Panc1 (cell line): ENCODE results near the gene IRX4. TPM values are rescaled to one million over a fixed set of nuclear protein-coding genes. Genes with fewer than 3 reads are reported as not detected.

Experiments
- ATAC-seq: fragments of 200-7000 bp; cut with Tn5 transposase; 2 replicates; pipeline ENCODE4 v1.9.1; 2020; ENCODE audit warnings: mild to moderate bottlenecking, moderate library complexity
- BruUV-seq: library from RNA; stranded (reverse); fragments of 400-500 nt; replicated peaks from 2 replicates; lab custom pipeline; 2021; lab: Mats Ljungman, UMichigan
- CTCF ChIA-PET: fragments of 300-600 bp; sonication (Branson Sonifier 250); formaldehyde crosslinking; loops from one replicate; lab custom pipeline; 2022; ENCODE audit warnings: antibody characterized with exemption; lab: Charles Lee
- POLR2A ChIA-PET: fragments of 300-600 bp; sonication (Branson Sonifier 250); formaldehyde crosslinking; loops from one replicate; lab custom pipeline; 2022; ENCODE audit warnings: antibody characterized with exemption; lab: Charles Lee
- DNase-seq: peaks from one replicate; pipeline ENCODE4 v3.0.0-alpha.2; 2010; ENCODE audit warnings: low read depth, low spot score
- H3K27ac ChIP-seq: 2 replicates; pipeline ENCODE4 v1.5.1; 2011; ENCODE audit warnings: mild to moderate bottlenecking, low read length, inconsistent platforms
- H3K27me3 ChIP-seq: fragments of 200-500 bp; sonication (Bioruptor generic); 2 replicates; pipeline ENCODE4 v1.6.0; 2014; ENCODE audit warnings: low read length, inconsistent platforms; ENCODE audit not compliant: control insufficient read depth, insufficient read depth
- H3K36me3 ChIP-seq: fragments of 200-500 bp; sonication (Bioruptor generic); 2 replicates; pipeline ENCODE4 v1.5.1; 2014; ENCODE audit warnings: inconsistent platforms, mild to moderate bottlenecking, low read length, moderate library complexity; ENCODE audit not compliant: control insufficient read depth, insufficient read depth
- H3K4me1 ChIP-seq: 2 replicates; pipeline ENCODE4 v1.5.1; 2011; ENCODE audit warnings: inconsistent platforms, mild to moderate bottlenecking, low read length, moderate library complexity; ENCODE audit not compliant: control insufficient read depth, insufficient read depth
- H3K4me3 ChIP-seq, 2 experiments: 2 replicates each; pipeline ENCODE4 v1.5.1; 2011 to 2012; ENCODE audit warnings: low read depth in 2 of 2, low read length in 2 of 2, mild to moderate bottlenecking in 2 of 2, inconsistent platforms in 1 of 2, moderate library complexity in 1 of 2
- H3K9me3 ChIP-seq: fragments of 200-500 bp; sonication (Bioruptor generic); 2 replicates; pipeline ENCODE4 v1.5.1; 2014; ENCODE audit warnings: low read depth, mild to moderate bottlenecking, inconsistent platforms, low read length, moderate library complexity; ENCODE audit not compliant: control insufficient read depth, insufficient read depth
- POLR2AphosphoS5 ChIP-seq: IDR thresholded peaks from 2 replicates; pipeline ENCODE4 v1.6.1; 2012; ENCODE audit warnings: mild to moderate bottlenecking, low read depth, low read length, moderate library complexity
- SIN3A ChIP-seq: IDR thresholded peaks from 2 replicates; pipeline ENCODE4 v1.6.1; 2012; ENCODE audit warnings: low read depth, mild to moderate bottlenecking, low read length, moderate library complexity, borderline replicate concordance; ENCODE audit not compliant: insufficient read depth
- TCF7L2 ChIP-seq: IDR thresholded peaks from 2 replicates; pipeline ENCODE4 v1.6.1; 2011; ENCODE audit warnings: mild to moderate bottlenecking, low read depth, low read length, inconsistent platforms
- in situ Hi-C: cut with HindIII; loops from 2 replicates; pipeline ENCODE4 v1.10.0; 2016; ENCODE audit warnings: low sequenced_read_pairs, low pct_unique_long_range_greater_than_20kb
- intact Hi-C: fragments of 100-400 bp; cut with micrococcal nuclease; formaldehyde crosslinking; loops from one replicate; pipeline ENCODE4 v1.10.0; 2022; ENCODE audit not compliant: unreplicated experiment
- total RNA-seq: library from RNA; stranded (reverse); gene quantifications from one replicate; pipeline ENCODE4 v1.2.1, GENCODE V29; 2021; ENCODE audit not compliant: unreplicated experiment
- TF ChIP-seq, protein P1 (sequence below): fragments of 450-650 bp; IDR thresholded peaks from 2 replicates; pipeline ENCODE4 v1.5.1; 2017; ENCODE audit warnings: mild to moderate bottlenecking
- TF ChIP-seq, protein P2 (sequence below), 2 experiments: IDR thresholded peaks; 2 replicates each; pipeline ENCODE4 v1.6.1; 2011 to 2012; ENCODE audit warnings: low read depth in 2 of 2, control low read depth in 1 of 2, low read length in 1 of 2, mild to moderate bottlenecking in 1 of 2, moderate library complexity in 1 of 2; ENCODE audit not compliant: insufficient read depth in 1 of 2

Gene IRX4
- total RNA-seq, 1 experiment from 2014 or later, result 0.18 TPM

DNA sequence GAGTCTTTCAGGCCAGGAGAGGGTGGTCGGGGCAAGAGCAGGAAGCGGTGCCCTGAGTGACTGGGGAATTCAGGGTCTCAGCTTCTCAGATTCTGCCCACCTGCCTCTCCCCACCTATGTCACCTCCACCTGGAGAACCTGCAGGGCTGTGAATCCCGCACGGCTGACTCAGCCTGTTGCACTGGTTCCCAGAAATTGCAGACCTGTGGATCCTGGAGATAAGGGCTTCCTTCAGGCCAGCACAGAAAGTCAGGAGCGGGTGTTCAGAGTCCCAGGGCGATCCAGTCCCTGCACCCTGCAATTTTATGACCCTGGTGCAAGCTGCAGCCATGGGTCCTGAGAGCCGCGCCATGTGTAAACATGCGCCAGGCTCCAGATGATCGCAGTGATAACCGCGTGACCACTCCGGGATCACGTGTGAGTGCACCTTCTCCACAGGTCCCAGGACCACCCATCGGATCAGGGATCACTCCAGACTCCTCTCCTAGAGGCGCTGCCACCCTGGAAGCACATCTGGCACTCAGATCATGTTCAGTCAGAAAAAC, 17.8 kb downstream of the IRX4 start:
- in situ Hi-C loops (no loop called here), intact Hi-C loops (no loop called here)
- TF ChIP-seq POLR2AphosphoS5 (no peak), TCF7L2 (no peak), SIN3A (no peak)
- TF ChIP-seq, protein P1, sequence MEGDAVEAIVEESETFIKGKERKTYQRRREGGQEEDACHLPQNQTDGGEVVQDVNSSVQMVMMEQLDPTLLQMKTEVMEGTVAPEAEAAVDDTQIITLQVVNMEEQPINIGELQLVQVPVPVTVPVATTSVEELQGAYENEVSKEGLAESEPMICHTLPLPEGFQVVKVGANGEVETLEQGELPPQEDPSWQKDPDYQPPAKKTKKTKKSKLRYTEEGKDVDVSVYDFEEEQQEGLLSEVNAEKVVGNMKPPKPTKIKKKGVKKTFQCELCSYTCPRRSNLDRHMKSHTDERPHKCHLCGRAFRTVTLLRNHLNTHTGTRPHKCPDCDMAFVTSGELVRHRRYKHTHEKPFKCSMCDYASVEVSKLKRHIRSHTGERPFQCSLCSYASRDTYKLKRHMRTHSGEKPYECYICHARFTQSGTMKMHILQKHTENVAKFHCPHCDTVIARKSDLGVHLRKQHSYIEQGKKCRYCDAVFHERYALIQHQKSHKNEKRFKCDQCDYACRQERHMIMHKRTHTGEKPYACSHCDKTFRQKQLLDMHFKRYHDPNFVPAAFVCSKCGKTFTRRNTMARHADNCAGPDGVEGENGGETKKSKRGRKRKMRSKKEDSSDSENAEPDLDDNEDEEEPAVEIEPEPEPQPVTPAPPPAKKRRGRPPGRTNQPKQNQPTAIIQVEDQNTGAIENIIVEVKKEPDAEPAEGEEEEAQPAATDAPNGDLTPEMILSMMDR, result no peak
- TF ChIP-seq, protein P2, sequence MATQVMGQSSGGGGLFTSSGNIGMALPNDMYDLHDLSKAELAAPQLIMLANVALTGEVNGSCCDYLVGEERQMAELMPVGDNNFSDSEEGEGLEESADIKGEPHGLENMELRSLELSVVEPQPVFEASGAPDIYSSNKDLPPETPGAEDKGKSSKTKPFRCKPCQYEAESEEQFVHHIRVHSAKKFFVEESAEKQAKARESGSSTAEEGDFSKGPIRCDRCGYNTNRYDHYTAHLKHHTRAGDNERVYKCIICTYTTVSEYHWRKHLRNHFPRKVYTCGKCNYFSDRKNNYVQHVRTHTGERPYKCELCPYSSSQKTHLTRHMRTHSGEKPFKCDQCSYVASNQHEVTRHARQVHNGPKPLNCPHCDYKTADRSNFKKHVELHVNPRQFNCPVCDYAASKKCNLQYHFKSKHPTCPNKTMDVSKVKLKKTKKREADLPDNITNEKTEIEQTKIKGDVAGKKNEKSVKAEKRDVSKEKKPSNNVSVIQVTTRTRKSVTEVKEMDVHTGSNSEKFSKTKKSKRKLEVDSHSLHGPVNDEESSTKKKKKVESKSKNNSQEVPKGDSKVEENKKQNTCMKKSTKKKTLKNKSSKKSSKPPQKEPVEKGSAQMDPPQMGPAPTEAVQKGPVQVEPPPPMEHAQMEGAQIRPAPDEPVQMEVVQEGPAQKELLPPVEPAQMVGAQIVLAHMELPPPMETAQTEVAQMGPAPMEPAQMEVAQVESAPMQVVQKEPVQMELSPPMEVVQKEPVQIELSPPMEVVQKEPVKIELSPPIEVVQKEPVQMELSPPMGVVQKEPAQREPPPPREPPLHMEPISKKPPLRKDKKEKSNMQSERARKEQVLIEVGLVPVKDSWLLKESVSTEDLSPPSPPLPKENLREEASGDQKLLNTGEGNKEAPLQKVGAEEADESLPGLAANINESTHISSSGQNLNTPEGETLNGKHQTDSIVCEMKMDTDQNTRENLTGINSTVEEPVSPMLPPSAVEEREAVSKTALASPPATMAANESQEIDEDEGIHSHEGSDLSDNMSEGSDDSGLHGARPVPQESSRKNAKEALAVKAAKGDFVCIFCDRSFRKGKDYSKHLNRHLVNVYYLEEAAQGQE (IDR thresholded peaks at IDR 0.05; ENCODE audit: insufficient read depth in 1 of 2, low read depth in 2 of 2, low read length in 1 of 2), result no peak
- BruUV-seq, result no TSS peak
- ChIA-PET CTCF (no interaction called here), POLR2A (no interaction called here)
- no peaks in the 10 kb centered on the region for H3K4me1 ChIP-seq
- ATAC-seq (no peak), DNase-seq (no peak)
- H3K9me3 ChIP-seq, result no peaks in the 10 kb centered on the region
- no peaks in the 10 kb centered on the region for H3K36me3 ChIP-seq
- no peaks in the 10 kb centered on the region; the same call in 1 of the 2 replicates for H3K27me3 ChIP-seq
- no peak overlapping the region for H3K27ac ChIP-seq
- H3K4me3 ChIP-seq, result no peak overlapping the region

DNA sequence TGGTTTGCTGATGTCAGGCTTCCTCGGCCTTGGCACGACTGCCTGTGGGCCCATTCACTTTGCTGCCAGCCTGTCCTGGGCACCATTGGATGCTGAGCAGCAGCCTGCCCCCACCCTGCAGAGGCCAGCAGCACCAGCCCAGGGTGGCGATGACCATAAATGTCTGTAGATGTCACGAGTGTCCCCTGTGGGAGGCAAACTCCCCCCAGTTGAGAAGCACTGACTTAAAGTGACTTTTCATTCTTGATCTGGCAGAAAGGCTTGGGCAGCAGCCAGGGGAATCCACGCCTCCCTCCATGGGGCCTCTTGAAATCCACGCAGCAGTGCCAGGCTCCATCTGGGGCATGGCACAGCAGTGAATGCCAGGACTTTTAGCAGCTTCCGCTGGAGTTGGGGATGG, 21.8 kb downstream of the IRX4 start:
- intact Hi-C loops, result no loop called here
- in situ Hi-C loops, result no loop called here
- H3K9me3 ChIP-seq, result no peaks in the 10 kb centered on the region
- TF ChIP-seq TCF7L2 (no peak), SIN3A (no peak), POLR2AphosphoS5 (no peak)
- TF ChIP-seq, protein P2 (IDR thresholded peaks at IDR 0.05; ENCODE audit: insufficient read depth in 1 of 2, low read depth in 2 of 2, low read length in 1 of 2), result no peak
- TF ChIP-seq, protein P1, result no peak
- H3K27ac ChIP-seq, result no peak overlapping the region
- BruUV-seq, result no TSS peak
- no peaks in the 10 kb centered on the region; the same call in 1 of the 2 replicates for H3K27me3 ChIP-seq
- ChIA-PET POLR2A (no interaction called here), CTCF (no interaction called here)
- H3K4me1 ChIP-seq, result no peaks in the 10 kb centered on the region
- DNase-seq, result no peak
- no peak overlapping the region for H3K4me3 ChIP-seq
- no peak for ATAC-seq
- no peaks in the 10 kb centered on the region for H3K36me3 ChIP-seq
